GM21529 (cell line): ENCODE data around the gene SIRPB2.

Source experiments
- ATAC-seq: cut with Tn5 transposase; IDR thresholded peaks from one replicate; pipeline ENCODE4 v1.9.1; 2021; ENCODE audit not compliant: unreplicated experiment

The SIRPB2 gene

DNA sequence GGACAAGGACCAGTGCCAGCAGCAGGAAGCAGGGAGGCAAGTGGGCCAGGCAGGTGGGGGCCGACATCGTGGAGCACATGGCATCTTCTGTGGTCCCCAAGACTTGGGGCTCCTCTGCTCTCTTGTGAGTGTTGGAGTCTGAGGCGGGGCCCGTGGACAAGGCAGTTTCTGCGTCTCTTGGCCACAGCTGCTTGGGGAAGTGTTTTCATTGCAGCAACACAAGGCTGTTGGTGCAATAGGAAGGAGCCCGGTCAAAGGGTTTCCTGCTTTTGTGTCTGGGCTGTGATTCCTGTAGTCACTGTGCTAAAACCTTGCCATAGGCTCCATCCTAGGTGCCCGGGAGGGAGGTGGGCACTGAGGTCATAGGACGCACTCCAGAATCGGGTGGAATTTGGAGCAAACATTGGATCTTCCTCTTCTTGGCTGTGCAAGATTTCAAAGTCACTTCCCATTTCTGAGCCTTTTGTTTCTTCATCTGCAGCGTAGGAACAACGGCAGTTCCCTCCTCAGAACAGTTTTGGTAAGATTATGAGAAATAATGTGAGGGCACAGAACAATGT lies at the start of gene SIRPB2:
Gene SIRPB2 (minus strand): TSS at position 140 of the 560 bp plus-strand sequence. CDS start 61 bp downstream, at position 79.
- no peak for ATAC-seq

DNA sequence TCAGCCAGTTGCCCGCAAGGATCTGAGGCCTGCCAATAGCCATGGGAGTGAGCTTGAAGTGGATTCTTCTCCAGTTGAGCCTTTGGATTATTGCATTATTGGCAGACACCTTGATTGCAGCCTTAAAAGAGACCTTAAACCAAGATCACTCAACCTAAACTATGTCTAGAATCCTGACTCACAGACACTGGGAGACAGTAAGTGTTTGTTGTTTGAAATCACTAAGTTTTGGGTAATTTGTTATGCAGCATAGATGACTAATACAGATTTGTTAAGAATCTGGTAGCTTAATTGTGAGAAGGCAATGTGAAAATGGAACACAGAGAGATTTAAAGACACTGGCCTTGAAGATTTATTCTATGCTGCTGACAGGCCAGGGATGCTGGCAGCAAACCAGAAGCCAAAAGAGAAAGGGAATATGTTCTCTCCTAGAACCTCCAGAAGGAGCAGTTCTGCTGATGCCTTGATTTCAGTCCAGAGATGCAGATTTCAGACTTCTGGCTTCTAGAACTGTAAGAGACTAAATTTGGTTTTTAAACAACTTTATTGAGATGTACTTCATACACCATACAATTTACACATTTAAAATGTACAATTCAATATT lies 48.7 kb upstream of the SIRPB2 start:
- ATAC-seq, result no peak

DNA sequence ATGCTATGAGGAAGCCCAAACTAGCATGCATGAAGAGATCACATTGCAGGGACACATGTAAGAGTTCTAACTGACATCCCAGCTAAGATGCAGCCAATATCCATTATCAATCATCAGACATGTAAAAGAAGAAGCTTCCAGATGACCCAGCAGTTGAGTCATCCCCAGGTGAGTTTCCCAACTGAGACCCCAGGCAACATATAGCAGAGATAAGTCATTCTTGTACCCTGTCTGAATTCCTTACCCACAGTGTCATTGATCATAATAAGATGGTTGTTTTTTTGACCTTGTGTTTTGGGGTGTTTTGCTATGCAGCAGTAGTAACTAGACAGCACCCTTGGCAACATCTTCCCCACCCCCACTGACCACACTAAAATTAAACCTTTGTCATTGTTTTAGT lies 47.4 kb upstream of the SIRPB2 start:
- ATAC-seq, result no peak

DNA sequence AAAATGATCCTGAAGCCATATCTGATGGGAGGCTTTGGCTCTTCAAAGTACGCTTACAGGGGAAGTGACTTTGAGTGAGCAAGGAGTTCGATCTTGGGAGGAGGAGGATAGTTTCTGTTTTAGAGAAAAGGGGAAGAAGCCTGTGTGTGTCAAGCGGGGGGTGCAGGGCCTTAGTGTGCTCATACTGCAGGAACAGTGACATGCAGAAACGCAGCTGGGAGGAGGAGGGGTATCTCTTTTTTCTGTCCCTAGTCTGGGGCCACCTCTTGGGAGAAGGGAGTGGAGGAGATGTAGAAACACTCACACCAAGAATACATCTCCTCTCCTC lies 46.5 kb upstream of the SIRPB2 start:
- ATAC-seq, result no peak

DNA sequence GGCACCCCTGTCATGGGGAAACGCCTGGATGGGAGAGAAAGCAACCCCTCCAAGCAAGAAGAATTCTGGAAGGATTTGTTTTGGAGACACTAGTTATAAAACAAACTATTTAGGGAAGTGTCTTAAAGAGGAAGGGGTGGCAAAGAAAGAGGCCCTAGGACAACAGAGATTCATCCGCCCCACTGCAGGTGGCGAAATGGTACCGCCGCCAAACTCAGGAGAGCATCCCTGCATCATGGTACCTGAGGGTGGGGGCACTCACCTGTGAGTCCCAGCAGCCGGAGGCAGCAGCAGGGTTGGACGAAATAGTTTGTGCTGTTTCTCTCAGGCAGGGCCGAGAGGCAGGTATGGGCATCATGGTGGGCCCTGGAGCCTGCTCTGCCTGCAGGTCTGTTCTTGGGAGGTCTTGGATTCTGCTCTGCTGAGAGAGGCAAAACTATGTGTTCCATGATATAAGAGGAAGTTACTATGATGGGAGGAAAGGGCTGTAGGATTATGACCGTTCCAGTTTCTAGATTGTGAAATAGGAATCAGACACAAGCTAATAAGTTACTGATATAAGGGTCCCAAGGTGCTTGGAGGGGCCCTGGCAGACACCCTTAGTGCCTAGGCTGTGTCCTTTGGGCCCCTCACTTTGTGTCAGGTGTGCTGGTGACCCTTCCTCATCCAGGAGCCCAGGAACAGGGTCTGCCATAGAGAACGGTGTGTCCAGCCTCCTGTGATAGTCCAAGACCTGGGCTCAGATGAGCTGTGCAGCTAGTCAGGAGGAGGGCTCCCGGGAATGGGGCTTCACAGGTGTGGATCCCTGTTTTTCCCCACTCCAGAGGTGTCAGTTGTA lies 45.9 kb upstream of the SIRPB2 start:
- no peak for ATAC-seq

DNA sequence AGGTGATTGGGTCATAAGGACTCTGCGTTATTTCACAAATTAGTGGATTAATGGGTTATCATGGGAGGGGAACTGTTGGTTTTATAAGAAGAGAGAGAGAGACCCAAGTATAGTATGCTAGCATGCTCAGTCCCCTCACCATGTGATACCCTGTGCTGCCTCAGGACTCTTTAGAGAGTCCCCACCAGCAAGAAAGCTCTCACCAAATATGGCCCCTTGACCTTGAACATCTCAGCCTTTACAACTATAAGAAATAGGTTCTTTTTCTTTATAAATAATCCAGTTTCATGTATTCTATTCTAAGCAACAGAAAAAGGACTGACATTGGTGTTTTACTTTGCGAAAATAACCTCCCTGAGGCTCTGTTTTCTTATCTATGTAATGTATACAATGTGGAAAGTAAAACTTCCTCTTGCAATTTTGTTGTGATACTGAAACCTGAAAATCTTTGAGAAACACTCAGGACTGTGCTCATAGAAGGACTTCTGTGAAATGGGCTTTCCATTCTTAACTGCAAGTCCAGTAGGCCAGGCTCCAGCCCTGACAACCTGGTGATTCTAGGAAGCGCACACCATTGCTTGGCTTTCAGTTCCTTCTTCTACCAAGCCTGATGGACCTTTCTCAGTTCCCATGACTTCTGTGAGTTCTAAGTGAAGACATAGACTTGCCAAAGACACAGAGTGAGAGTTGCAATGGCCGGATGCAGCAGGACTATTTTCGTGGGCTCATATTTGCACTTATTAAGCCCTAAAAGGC lies 44.4 kb upstream of the SIRPB2 start:
- ATAC-seq, result peak; percentile 92

DNA sequence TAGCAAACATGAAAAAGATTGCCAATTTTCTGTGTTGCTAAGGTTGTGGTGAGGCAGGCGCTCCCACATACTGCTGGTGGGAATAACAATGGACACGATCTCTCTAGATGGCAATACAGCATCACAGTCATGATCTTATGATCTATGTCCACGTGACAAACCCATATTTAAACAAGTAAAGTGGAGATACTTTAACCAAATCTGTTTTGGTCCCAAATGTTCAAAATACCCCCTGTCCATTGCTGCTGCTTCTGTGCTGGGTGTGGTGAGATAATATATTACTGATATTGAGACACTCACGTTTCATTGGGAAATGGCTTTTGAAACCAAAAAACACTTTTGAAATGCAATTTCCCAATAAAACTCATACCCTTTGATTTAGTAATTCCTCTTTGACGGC lies 43.3 kb upstream of the SIRPB2 start:
- no peak for ATAC-seq

DNA sequence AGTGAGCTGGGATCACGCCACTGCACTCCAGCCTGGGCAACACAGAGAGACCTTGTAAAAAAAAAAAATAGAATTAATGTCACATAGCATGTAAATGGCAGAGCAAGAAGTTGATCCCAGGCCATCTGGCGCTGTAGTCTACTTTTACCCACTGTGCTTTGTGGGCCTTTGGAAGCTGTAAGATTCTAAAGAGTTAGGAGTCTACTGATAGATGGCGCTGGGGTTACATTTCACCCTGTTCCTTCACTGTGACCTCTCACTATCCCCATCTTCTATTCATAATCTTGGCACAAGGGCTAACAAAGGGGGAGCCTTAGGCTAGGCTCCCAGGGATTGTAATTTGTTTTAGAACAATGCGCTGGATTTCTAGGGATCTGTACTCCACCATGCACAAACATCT lies 41.8 kb upstream of the SIRPB2 start:
- no peak for ATAC-seq

DNA sequence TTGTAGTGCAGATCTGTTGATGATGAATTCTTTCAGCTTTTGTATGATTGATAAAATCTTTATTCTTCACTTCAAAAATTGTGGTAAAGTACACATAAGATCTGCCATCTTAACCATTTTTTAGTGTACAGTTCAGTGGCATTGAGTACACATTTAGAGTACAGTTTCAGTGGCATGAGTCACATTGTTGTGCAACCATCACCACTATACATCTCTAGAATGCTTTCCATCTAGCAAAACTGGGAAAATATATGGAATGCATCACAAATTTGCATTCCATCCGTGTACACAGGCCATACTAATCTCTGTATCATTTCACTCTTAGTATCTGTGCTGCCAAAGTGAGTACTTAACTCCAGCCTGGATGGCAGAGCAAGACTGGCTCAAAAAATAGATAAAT lies 37.6 kb upstream of the SIRPB2 start:
- ATAC-seq, result no peak

DNA sequence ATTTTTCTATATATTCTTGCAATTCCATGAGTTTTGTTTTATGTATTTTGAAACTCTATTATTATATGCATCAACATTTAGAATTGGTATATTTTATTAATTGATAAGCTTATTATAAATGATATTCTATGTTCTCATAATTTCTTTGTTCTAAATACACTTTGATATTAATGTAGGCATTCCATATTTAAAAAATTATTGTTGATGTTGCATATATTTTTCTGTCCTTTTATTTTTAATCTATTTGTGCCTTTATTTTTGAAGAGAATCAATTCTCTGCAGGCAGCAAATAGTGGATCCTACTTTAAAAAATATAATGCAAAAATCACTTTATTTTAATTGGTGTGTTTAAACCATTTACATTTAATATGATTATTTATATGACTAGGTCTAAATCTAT lies 36.7 kb upstream of the SIRPB2 start:
- ATAC-seq, result no peak

DNA sequence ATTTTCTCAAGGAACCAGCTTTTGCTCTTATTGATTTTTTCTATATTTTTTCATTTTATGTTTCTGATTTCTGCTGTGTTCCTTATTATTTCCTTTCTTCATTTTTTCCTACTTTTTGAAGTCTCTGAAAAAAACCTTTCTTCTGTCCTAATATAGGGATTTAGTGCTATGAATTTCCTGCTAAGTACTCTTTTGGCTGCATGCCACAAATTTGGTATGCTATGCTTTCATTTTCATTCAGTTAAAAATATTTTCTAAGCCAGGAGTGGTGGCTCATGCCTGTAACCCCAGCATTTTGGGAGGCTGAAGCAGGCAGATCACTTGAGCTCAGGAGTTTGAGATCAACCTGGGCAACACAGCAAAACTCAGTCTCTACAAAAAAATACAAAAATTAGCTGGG lies 35.7 kb upstream of the SIRPB2 start:
- no peak for ATAC-seq

DNA sequence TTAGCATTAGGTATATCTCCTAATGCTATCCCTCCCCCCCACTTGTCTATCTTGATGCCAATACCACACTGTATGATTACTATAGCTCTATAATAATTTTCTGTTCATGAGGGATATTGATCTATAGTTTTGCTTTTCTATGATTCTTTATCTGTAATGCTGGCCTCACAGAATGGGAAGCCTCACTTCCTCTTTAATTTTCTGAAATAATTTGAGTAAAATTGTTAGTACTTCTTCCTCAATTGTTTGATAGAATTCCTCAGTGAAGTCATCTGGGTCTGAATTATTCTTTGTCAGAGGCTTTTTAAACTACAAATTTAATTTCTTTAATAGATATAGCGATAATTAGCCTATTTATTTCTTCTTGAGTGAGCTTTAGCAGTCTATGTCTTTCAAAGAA lies 35.1 kb upstream of the SIRPB2 start:
- no peak for ATAC-seq

DNA sequence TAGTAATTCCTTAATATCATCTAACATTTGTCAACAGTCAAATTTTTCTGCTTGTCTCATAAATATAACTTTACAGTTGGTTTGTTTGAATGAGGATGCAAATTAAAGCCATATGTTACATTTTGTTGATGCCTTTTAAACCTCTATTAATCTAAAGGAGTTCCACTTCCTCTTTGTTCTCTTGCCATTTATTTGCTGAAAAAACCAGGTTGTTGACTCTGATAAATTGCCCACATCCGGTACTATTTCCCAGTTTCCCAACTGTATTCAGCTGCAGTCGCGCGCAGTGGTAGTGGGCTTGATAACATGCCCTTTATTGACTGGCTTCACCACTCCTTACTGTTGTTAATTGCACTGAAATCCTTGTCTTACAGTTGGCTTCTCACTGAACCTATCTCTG lies 32.8 kb upstream of the SIRPB2 start:
- ATAC-seq, result no peak

DNA sequence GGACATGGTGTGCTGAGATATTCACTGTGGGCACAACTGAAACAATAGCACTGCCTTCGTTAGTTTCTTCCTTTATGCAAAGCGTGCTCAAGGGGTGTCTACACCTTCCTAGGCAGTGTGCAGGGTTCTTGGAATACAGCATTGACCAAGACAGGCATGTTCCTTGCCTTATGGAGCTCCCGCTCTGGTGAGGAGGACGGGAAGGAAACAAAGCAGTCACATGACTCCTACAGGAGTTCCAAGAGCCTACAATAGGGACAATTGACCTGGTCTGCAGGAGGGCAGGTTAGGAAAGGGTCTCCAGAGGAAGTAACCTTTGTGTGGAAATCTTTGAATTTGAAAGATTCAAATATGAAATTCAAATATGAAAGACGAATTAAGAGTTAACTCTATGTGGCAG lies 25.8 kb upstream of the SIRPB2 start:
- no peak for ATAC-seq

DNA sequence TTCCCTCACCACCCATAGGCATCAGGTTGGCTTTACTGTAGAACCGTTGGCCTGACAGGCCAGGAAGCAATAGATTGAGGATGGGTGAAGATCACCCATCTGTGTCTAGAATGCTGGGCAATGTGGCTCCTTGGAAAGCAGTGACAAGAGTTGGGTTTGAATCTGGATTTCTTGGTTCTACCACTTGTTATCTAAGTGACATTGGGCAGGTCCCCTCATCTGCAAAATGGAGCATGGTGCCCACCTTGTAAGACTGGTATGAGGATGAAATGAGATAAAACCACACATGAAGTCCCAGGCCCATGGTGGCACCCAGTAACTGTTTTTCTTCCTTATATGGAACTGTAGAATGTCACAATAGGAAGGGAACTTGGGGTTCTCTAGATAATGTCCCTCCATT lies 22.6 kb upstream of the SIRPB2 start:
- no peak for ATAC-seq

DNA sequence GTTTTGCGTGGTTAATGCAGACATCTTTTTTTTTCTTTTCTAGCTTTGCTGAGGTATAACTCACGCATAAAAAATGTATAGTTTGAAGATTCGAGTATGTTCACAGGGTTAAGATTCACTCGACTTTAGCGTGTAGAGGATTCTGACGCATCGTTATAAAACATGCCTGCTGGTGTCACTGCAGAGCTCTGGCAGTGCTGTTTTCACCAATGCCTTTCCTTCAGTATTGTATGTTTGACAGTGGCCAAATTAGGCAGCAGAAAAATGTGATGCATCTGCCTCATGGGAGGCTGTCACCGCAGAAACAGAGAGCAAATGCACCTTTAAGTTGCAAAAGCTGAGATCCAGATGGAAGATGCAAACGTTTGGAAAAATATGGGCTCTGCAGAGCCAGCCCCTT lies 18.0 kb upstream of the SIRPB2 start:
- ATAC-seq, result no peak

DNA sequence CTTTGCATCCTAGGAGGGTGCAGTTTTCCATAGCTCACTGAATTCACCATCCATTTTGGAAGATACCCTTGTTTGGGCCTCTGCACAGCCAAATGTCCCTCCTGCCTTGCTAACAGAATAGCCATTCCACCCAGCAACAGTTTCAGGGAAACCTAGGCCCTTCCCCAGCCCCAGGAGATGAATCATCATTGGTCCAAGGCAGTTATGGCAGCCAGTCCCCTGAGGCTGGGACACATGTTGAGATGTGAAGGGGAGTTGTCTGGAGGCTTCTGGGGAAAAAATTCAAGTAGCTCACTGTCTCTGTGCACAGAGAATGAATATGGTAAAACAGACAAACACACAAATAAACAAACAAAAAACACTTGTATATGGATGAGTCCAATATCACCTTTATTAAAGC lies 17.4 kb upstream of the SIRPB2 start:
- ATAC-seq, result no peak

DNA sequence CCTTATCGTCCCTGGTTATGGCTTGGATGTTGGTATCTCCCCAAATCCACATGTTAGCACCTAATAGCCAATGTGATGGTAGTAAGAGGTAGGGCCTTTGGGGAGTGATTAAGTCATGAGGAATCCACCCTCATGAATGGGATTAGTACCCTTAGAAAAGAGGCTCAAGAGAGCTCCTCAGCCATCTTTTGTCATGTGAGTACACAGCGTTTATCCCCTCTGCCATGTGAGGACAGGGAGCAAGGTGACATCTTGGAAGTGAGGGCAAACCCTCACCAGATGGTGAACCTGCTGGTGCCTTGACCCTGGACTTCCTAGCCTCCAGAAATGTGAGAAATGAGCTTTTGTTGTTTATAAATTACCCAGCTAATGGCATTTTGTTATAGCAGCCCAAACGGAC lies 16.1 kb upstream of the SIRPB2 start:
- no peak for ATAC-seq

DNA sequence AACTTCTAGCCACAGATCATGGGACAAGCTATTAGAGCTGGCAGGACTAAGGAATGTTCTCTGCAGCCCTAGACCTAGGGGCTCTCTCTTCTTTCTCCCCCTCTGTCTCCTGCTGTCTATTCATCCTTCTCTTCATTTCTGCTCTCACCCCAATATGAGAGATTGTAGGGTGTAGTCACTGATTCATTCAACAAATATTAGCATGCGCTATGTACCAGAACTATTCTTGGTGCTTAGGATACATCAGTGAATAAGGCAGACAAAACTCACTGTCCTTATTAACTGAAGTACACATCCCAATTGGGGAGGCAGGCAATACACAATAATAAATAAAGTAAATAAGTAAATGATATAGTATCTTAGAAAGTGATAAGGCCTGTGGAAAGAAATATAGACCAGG lies 14.7 kb upstream of the SIRPB2 start:
- no peak for ATAC-seq

DNA sequence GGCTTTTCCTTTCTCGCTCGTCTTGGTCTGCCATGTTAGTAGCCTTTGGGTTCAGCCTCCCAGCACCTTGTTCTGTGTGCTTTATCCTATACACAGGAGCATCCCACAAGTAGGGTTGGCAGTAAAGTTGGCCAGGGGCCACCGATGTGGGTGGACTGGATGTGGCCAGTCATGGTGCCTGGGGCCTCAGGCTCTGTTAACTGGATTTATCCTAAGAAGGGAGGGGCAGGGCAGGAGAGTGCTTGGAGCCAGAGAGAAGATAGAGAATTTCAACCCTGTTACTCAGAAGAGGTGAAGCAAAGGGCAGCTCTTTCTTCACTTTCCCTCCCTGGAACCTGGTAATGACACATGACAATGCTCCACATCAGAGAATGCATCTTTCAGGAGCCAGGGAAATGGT lies 14.1 kb upstream of the SIRPB2 start:
- ATAC-seq, result no peak

DNA sequence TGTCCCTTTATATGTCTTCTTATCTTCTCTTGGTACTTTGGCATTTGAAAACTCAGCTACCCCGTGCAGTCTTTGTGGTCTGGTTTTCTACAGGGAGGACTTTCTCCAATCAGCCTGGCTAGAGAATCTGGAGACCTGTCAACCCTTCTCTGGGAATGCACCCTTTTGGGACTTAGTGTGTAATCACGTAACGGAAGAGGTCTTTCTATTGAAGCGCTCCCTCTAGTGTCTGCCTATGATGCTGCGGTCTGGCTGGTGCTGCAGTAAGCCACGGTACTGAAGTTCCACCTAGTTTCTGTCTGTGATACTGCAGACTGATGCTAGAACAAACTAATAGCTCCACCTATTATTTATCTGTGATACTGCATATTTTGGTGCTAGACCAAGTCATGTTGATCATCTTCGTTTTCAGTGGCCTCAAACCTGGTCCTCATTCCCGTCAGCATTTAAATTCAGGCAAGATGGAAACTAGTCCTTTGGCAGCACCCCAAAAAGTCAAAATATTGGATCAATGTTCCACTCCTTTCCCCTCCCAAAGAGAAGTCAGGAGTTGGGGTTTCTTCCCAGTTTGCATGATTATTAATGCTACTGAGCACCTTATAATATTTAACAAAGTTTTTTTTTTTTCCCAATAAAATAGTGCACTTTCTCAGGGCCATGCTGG lies 12.5 kb upstream of the SIRPB2 start:
- ATAC-seq, result peak; percentile 99
